ENCODE results near the gene FERMT2. TPM values are rescaled to one million over a fixed set of nuclear protein-coding genes. Genes with fewer than 3 reads are reported as not detected.
A peak's percentile ranks its signal among the peaks of the same experiment; 100 is the strongest.

FERMT2 gene
- total and polyA plus RNA-seq, 2 donors from 2014 or later, result 46.2 to 78.2 TPM

GRCh38 chr14:52937869-52938268, 13.0 kb downstream of the FERMT2 start:
- peak overlapping the region in 1 of 3 donors; percentile 6 for H3K4me3 ChIP-seq (ENCODE audit: low read length in 3 of 3)
- H3K27me3 ChIP-seq (ENCODE audit: control insufficient read depth, insufficient read depth, low read length), result no peaks in the 10 kb centered on the region
- H3K36me3 ChIP-seq (ENCODE audit: control insufficient read depth in 2 of 3, insufficient read depth in 3 of 3, low read length in 3 of 3), result no peaks in the 10 kb centered on the region
- DNase-seq (no peak), FAIRE-seq (no peak)
- H3K4me1 ChIP-seq (ENCODE audit: control insufficient read depth in 2 of 3, insufficient read depth in 2 of 3, low read depth in 1 of 3, low read length in 3 of 3), result peaks cover 0 to 29% (median 19%) of the 10 kb centered on the region in 3 donors
- H3K9me3 ChIP-seq (ENCODE audit: control insufficient read depth in 2 of 3, insufficient read depth in 1 of 3, low read length in 3 of 3), result no peaks in the 10 kb centered on the region
- no peak overlapping the region for H3K27ac ChIP-seq (ENCODE audit: low read depth in 2 of 2, low read length in 2 of 2)
- TF ChIP-seq CTCF (IDR thresholded peaks at IDR 0.05; ENCODE audit: borderline replicate concordance, extremely low read depth, insufficient read depth), result no peak
- no peak overlapping the region for H3K9ac ChIP-seq (ENCODE audit: low read length in 3 of 3)
- intact Hi-C loops (cut with DNase I), result no loop called here

GRCh38 chr14:52937306-52937705, 13.5 kb downstream of the FERMT2 start:
- Histone ChIP-seq H3K4me3 (ENCODE audit: low read length in 3 of 3) (no peak overlapping the region), H3K36me3 (ENCODE audit: control insufficient read depth in 2 of 3, insufficient read depth in 3 of 3, low read length in 3 of 3) (no peaks in the 10 kb centered on the region), H3K4me1 (ENCODE audit: control insufficient read depth in 2 of 3, insufficient read depth in 2 of 3, low read depth in 1 of 3, low read length in 3 of 3) (peaks cover 0 to 29% (median 19%) of the 10 kb centered on the region in 3 donors), H3K9me3 (ENCODE audit: control insufficient read depth in 2 of 3, insufficient read depth in 1 of 3, low read length in 3 of 3) (no peaks in the 10 kb centered on the region), H3K27me3 (ENCODE audit: control insufficient read depth, insufficient read depth, low read length) (no peaks in the 10 kb centered on the region), H3K9ac (ENCODE audit: low read length in 3 of 3) (no peak overlapping the region), H3K27ac (ENCODE audit: low read depth in 2 of 2, low read length in 2 of 2) (no peak overlapping the region)
- DNase-seq (no peak), FAIRE-seq (no peak)
- TF ChIP-seq CTCF (IDR thresholded peaks at IDR 0.05; ENCODE audit: borderline replicate concordance, extremely low read depth, insufficient read depth), result no peak
- intact Hi-C loops (cut with DNase I), result no loop called here

GRCh38 chr14:52936437-52936836, 14.4 kb downstream of the FERMT2 start:
- Histone ChIP-seq H3K4me3 (ENCODE audit: low read length in 3 of 3) (no peak overlapping the region), H3K4me1 (ENCODE audit: control insufficient read depth in 2 of 3, insufficient read depth in 2 of 3, low read depth in 1 of 3, low read length in 3 of 3) (peaks cover 0 to 29% (median 19%) of the 10 kb centered on the region in 3 donors), H3K9ac (ENCODE audit: low read length in 3 of 3) (no peak overlapping the region), H3K27ac (ENCODE audit: low read depth in 2 of 2, low read length in 2 of 2) (peak overlapping the region; percentile 56 to 60), H3K9me3 (ENCODE audit: control insufficient read depth in 2 of 3, insufficient read depth in 1 of 3, low read length in 3 of 3) (no peaks in the 10 kb centered on the region), H3K27me3 (ENCODE audit: control insufficient read depth, insufficient read depth, low read length) (no peaks in the 10 kb centered on the region), H3K36me3 (ENCODE audit: control insufficient read depth in 2 of 3, insufficient read depth in 3 of 3, low read length in 3 of 3) (no peaks in the 10 kb centered on the region)
- no peak for DNase-seq
- no peak for TF ChIP-seq CTCF (IDR thresholded peaks at IDR 0.05; ENCODE audit: borderline replicate concordance, extremely low read depth, insufficient read depth)
- FAIRE-seq, result no peak
- intact Hi-C loops (cut with DNase I), result no loop called here

GRCh38 chr14:52935833-52936232, 15.0 kb downstream of the FERMT2 start:
- Histone ChIP-seq H3K27ac (ENCODE audit: low read depth in 2 of 2, low read length in 2 of 2) (peak overlapping the region; percentile 68 to 80), H3K9me3 (ENCODE audit: control insufficient read depth in 2 of 3, insufficient read depth in 1 of 3, low read length in 3 of 3) (no peaks in the 10 kb centered on the region), H3K27me3 (ENCODE audit: control insufficient read depth, insufficient read depth, low read length) (no peaks in the 10 kb centered on the region), H3K4me1 (ENCODE audit: control insufficient read depth in 2 of 3, insufficient read depth in 2 of 3, low read depth in 1 of 3, low read length in 3 of 3) (peaks cover 0 to 29% (median 19%) of the 10 kb centered on the region in 3 donors), H3K9ac (ENCODE audit: low read length in 3 of 3) (peak overlapping the region in 2 of 3 donors; percentile 17 to 55), H3K36me3 (ENCODE audit: control insufficient read depth in 2 of 3, insufficient read depth in 3 of 3, low read length in 3 of 3) (no peaks in the 10 kb centered on the region), H3K4me3 (ENCODE audit: low read length in 3 of 3) (peak overlapping the region in 2 of 3 donors; percentile 32 to 49)
- intact Hi-C loops (cut with DNase I), result no loop called here
- no peak for TF ChIP-seq CTCF (IDR thresholded peaks at IDR 0.05; ENCODE audit: borderline replicate concordance, extremely low read depth, insufficient read depth)
- DNase-seq (peak in 1 of 5 donors; percentile 44), FAIRE-seq (peak; percentile 93)

Measured in kidney (tissue), 14 donors.